Loucy (cell line): ENCODE data around the gene ZFYVE27.
A peak's percentile ranks its signal among the peaks of the same experiment; 100 is the strongest.

ENCODE experiments used
- H2AFZ ChIP-seq: fragments of 200-600 bp; sonication (generic); 2 replicates; pipeline ENCODE4 v1.6.0; 2016; ENCODE audit warnings: antibody characterized with exemption, mild to moderate bottlenecking, low read length, moderate library complexity
- H3F3A ChIP-seq: fragments of 200-600 bp; 2 replicates; pipeline ENCODE4 v1.6.0; 2016; ENCODE audit warnings: antibody characterized with exemption, low read depth, mild to moderate bottlenecking
- H3K27me3 ChIP-seq: fragments of 200-600 bp; sonication (generic); 2 replicates; pipeline ENCODE4 v1.6.1; 2014; ENCODE audit warnings: low read length, mild to moderate bottlenecking; ENCODE audit not compliant: insufficient read depth, poor library complexity, severe bottlenecking
- H3K36me3 ChIP-seq: fragments of 200-600 bp; sonication (generic); 2 replicates; pipeline ENCODE4 v1.6.1; 2016; ENCODE audit warnings: low read length; ENCODE audit not compliant: insufficient read depth
- H3K4me1 ChIP-seq: fragments of 200-600 bp; sonication (generic); 2 replicates; pipeline ENCODE4 v1.5.1; 2014; ENCODE audit warnings: low read length, mild to moderate bottlenecking; ENCODE audit not compliant: insufficient read depth, poor library complexity, severe bottlenecking
- H3K4me2 ChIP-seq: fragments of 200-600 bp; sonication (generic); 2 replicates; pipeline ENCODE4 v1.6.0; 2014; ENCODE audit warnings: antibody characterized with exemption, low read length, low read depth, mild to moderate bottlenecking; ENCODE audit not compliant: poor library complexity, severe bottlenecking
- H3K4me3 ChIP-seq: fragments of 200-600 bp; sonication (generic); 2 replicates; pipeline ENCODE4 v1.5.1; 2014; ENCODE audit warnings: low read length, mild to moderate bottlenecking, mixed read lengths; ENCODE audit not compliant: poor library complexity, severe bottlenecking
- H3K79me2 ChIP-seq: fragments of 200-600 bp; sonication (generic); 2 replicates; pipeline ENCODE4 v1.6.1; 2014; ENCODE audit warnings: low read length; ENCODE audit not compliant: insufficient read depth
- H3K9ac ChIP-seq: fragments of 200-600 bp; sonication (generic); 2 replicates; pipeline ENCODE4 v1.6.0; 2014; ENCODE audit warnings: mild to moderate bottlenecking, low read depth, low read length, moderate library complexity; ENCODE audit not compliant: poor library complexity, severe bottlenecking
- H3K9me2 ChIP-seq: fragments of 200-600 bp; sonication (generic); replicated peaks from 2 replicates; pipeline ENCODE4 v1.6.1; 2016; ENCODE audit warnings: low read depth, low read length, mixed read lengths
- H3K9me3 ChIP-seq: fragments of 200-600 bp; sonication (generic); 2 replicates; pipeline ENCODE4 v1.6.1; 2014; ENCODE audit warnings: mild to moderate bottlenecking, antibody characterized with exemption, low read length, low read depth; ENCODE audit not compliant: insufficient read depth
- H4K20me1 ChIP-seq: fragments of 200-600 bp; sonication (generic); 2 replicates; pipeline ENCODE4 v1.6.0; 2014; ENCODE audit warnings: antibody characterized with exemption, low read length, mild to moderate bottlenecking; ENCODE audit not compliant: insufficient read depth, poor library complexity, severe bottlenecking
- EZH2phosphoT487 ChIP-seq: fragments of 200-600 bp; IDR thresholded peaks from 2 replicates; pipeline ENCODE4 v1.6.1; 2018; ENCODE audit warnings: antibody characterized with exemption, mild to moderate bottlenecking, moderate library complexity, borderline replicate concordance
- TF ChIP-seq, protein P1 (sequence below): fragments of 200-600 bp; sonication (generic); conservative IDR thresholded peaks from 2 replicates; pipeline ENCODE4 v1.5.1; 2014; ENCODE audit warnings: mild to moderate bottlenecking, antibody characterized with exemption, low read length

The ZFYVE27 gene

DNA sequence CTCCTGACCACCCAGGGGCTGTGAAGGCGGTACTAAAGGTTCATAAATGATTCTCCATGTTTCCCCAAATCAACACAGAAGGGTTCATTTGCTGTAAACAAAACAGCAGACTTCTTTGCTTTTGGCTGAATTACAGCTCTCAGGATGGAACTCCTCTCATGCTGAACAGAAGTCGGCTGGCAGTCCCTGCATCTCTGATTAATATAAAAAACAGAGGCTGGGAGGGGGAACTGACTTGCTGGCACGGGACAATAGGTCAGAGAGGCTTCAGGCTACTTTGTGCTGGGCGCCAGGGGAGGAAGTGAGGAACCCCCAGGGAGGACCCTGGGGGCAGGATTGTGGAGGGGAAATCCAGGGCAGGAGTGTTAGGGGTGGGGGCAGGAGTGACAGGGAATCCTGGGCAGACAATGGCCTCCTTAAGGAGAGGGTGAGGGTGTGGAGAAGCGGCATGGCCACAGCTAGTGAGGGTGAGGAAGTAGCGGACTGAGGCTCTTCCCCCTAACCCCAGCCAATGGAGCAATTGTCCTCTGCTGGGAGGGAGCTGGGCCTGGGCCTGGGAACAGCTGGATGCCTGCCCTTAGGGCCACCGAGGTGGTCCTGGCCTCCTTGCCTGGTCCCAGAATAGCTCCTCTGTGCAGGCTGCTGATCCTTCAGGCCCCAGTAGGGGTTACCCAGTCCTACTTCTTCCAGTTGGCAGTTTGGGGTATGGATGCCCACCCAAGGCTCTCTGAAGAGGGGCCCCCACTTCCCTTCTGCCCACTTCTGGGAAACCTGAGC lies 44.1 kb downstream of the ZFYVE27 start:
- Histone ChIP-seq H3F3A (no peaks in the 10 kb centered on the region), H3K9me3 (no peaks in the 10 kb centered on the region), H3K4me3 (peak overlapping the region; percentile 32), H3K9ac (peak overlapping the region; percentile 51), H3K4me1 (peaks cover 19% of the 10 kb centered on the region), H3K9me2 (no peaks in the 10 kb centered on the region), H3K36me3 (no peaks in the 10 kb centered on the region), H3K4me2 (peak overlapping the region; percentile 61), H2AFZ (peak overlapping the region; percentile 50), H3K79me2 (no peaks in the 10 kb centered on the region), H4K20me1 (no peaks in the 10 kb centered on the region), H3K27me3 (no peaks in the 10 kb centered on the region)
- no peak for TF ChIP-seq EZH2phosphoT487
- TF ChIP-seq, protein P1, sequence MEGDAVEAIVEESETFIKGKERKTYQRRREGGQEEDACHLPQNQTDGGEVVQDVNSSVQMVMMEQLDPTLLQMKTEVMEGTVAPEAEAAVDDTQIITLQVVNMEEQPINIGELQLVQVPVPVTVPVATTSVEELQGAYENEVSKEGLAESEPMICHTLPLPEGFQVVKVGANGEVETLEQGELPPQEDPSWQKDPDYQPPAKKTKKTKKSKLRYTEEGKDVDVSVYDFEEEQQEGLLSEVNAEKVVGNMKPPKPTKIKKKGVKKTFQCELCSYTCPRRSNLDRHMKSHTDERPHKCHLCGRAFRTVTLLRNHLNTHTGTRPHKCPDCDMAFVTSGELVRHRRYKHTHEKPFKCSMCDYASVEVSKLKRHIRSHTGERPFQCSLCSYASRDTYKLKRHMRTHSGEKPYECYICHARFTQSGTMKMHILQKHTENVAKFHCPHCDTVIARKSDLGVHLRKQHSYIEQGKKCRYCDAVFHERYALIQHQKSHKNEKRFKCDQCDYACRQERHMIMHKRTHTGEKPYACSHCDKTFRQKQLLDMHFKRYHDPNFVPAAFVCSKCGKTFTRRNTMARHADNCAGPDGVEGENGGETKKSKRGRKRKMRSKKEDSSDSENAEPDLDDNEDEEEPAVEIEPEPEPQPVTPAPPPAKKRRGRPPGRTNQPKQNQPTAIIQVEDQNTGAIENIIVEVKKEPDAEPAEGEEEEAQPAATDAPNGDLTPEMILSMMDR, result no peak; the same call in 1 of the 2 replicates

- Histone ChIP-seq H2AFZ (peak overlapping the region; percentile 50), H4K20me1 (no peaks in the 10 kb centered on the region), H3K36me3 (no peaks in the 10 kb centered on the region), H3K79me2 (no peaks in the 10 kb centered on the region), H3K4me3 (peak overlapping the region; percentile 32), H3K9me3 (no peaks in the 10 kb centered on the region), H3K9ac (peak overlapping the region; percentile 51), H3K4me1 (peaks cover 19% of the 10 kb centered on the region), H3K9me2 (no peaks in the 10 kb centered on the region), H3K4me2 (peak overlapping the region; percentile 61), H3K27me3 (no peaks in the 10 kb centered on the region), H3F3A (no peaks in the 10 kb centered on the region)
- no peak for TF ChIP-seq EZH2phosphoT487
- TF ChIP-seq, protein P1, result no peak
These were observed 44.8 kb downstream of the ZFYVE27 start for GRCh38 chr10:97781618-97782331.

DNA sequence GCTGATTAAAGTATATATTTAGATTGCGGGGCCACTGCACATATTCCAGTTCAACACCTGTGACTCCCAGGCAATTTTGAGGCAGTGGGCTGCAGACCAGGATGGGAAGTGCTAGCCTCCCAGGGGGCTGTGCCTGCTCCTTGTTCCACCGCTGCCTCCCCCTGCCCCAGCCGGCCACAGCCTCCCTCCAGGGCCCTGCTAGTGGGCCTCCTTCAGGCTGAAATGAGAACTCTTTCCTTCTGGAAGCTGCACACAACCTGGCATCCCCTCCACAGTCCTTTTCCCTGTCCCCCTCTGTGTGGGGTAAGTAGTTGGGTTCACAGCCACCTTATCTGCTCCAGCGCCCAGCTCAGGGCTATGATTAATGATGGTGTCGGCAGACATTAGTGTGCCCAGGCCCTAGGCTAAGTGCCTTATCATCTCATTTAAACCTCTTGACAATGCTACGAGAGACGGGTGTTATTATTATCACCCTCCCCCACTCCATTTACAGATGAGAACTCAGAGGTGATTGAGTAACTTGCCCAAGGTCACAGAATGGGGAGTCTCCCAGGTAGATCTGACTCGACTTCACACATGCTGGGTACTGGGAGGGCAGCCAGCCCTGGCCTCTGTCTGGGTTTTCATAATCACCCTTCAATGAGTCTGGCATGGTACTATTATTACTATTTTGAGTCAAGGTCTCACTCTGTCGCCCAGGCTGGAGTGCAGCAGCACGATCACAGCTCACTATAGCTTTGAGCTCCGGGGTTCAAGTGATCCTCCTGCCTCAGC lies 45.7 kb downstream of the ZFYVE27 start:
- Histone ChIP-seq H2AFZ (no peak overlapping the region), H3K4me2 (no peak overlapping the region), H3K4me3 (no peak overlapping the region), H3K27me3 (no peaks in the 10 kb centered on the region), H3K9ac (no peak overlapping the region), H3F3A (no peaks in the 10 kb centered on the region), H3K9me3 (no peaks in the 10 kb centered on the region), H3K79me2 (no peaks in the 10 kb centered on the region), H3K4me1 (peaks cover 19% of the 10 kb centered on the region), H4K20me1 (no peaks in the 10 kb centered on the region), H3K36me3 (no peaks in the 10 kb centered on the region), H3K9me2 (no peaks in the 10 kb centered on the region)
- TF ChIP-seq, protein P1, result 0 out of 2 replicates have a peak, but pooled peaks have one; percentile 16
- no peak for TF ChIP-seq EZH2phosphoT487
